Neural progenitor cell (in vitro differentiated cells): ENCODE data around the gene MYOM1.

Experiments
- EZH2 ChIP-seq: fragments of 200-600 bp; sonication (generic); IDR thresholded peaks from 2 replicates; pipeline ENCODE4 v1.6.1; 2017; ENCODE audit warnings: antibody characterized with exemption, mild to moderate bottlenecking, moderate library complexity
- EZH2phosphoT487 ChIP-seq: fragments of 200-600 bp; sonication (generic); IDR thresholded peaks from 2 replicates; pipeline ENCODE4 v1.6.1; 2017; ENCODE audit warnings: antibody characterized with exemption
- TF ChIP-seq, protein P1 (sequence below): fragments of 200-600 bp; sonication (generic); IDR thresholded peaks from 2 replicates; pipeline ENCODE4 v1.5.1; 2017; ENCODE audit warnings: antibody characterized with exemption, mild to moderate bottlenecking

DNA sequence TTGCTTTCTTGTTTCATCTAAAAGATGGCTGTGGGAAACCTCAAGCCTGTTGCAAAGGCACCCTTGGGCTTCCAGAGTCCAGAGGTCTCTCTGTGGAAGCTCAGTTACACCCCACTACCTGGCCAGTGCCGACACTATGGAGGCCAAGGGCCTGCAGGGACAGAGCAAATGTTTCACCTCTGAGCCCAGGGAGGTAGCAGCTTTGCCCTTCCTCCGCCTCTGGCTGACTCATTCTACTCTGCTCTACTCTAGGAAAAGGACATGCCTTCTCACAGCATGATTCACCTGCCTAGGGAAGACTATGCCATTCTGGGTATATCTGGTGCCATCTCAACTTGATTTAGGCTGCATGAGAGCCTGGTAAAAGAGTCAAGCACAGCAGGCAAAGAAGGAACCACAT, 12.2 kb downstream of the MYOM1 start:
- TF ChIP-seq, protein P1, sequence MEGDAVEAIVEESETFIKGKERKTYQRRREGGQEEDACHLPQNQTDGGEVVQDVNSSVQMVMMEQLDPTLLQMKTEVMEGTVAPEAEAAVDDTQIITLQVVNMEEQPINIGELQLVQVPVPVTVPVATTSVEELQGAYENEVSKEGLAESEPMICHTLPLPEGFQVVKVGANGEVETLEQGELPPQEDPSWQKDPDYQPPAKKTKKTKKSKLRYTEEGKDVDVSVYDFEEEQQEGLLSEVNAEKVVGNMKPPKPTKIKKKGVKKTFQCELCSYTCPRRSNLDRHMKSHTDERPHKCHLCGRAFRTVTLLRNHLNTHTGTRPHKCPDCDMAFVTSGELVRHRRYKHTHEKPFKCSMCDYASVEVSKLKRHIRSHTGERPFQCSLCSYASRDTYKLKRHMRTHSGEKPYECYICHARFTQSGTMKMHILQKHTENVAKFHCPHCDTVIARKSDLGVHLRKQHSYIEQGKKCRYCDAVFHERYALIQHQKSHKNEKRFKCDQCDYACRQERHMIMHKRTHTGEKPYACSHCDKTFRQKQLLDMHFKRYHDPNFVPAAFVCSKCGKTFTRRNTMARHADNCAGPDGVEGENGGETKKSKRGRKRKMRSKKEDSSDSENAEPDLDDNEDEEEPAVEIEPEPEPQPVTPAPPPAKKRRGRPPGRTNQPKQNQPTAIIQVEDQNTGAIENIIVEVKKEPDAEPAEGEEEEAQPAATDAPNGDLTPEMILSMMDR: no peak
- no peak for TF ChIP-seq EZH2phosphoT487
- no peak for TF ChIP-seq EZH2
